Fibroblast of mammary gland (primary cell): Measurements from ENCODE around the gene CACNA2D3.

Experiments
- DNase-seq: peaks from one replicate; pipeline ENCODE4 v3.0.0-alpha.2; 2010; ENCODE audit warnings: low read depth
- H3K4me3 ChIP-seq: 2 replicates; pipeline ENCODE4 v1.5.1; 2011; ENCODE audit warnings: low read depth, mild to moderate bottlenecking, low read length, moderate library complexity; ENCODE audit not compliant: control insufficient read depth
- CTCF ChIP-seq: conservative IDR thresholded peaks from 2 replicates; pipeline ENCODE4 v1.5.1; 2011; ENCODE audit warnings: low read depth, low read length, inconsistent platforms; ENCODE audit not compliant: control insufficient read depth, insufficient read depth

CACNA2D3 gene

GRCh38 chr3:54939557-54940300 lies 817.4 kb downstream of the CACNA2D3 start:
- no peak overlapping the region for H3K4me3 ChIP-seq
- peak; percentile 68 for DNase-seq
- no peak for TF ChIP-seq CTCF

- no peak for TF ChIP-seq CTCF
- DNase-seq: no peak
Measured at GRCh38 chr3:54940971-54941370, 818.6 kb downstream of the CACNA2D3 start.

GRCh38 chr3:54941690-54942362 lies 819.5 kb downstream of the CACNA2D3 start:
- no peak for TF ChIP-seq CTCF
- H3K4me3 ChIP-seq: no peak overlapping the region
- no peak for DNase-seq

More at GRCh38 chr3:54940971-54941370, 818.6 kb downstream of the CACNA2D3 start:
- H3K4me3 ChIP-seq: no peak overlapping the region

- no peak for DNase-seq
- no peak overlapping the region for H3K4me3 ChIP-seq
- TF ChIP-seq CTCF: no peak
Measured at GRCh38 chr3:54949491-54950044, 827.2 kb downstream of the CACNA2D3 start.

- TF ChIP-seq CTCF: no peak
- no peak overlapping the region for H3K4me3 ChIP-seq
- DNase-seq: no peak
Measured at GRCh38 chr3:54950391-54951003, 828.1 kb downstream of the CACNA2D3 start.

GRCh38 chr3:54951405-54951804 lies 829.1 kb downstream of the CACNA2D3 start:
- H3K4me3 ChIP-seq: no peak overlapping the region
- DNase-seq: peak; percentile 94

More at GRCh38 chr3:54951405-54951804, 829.1 kb downstream of the CACNA2D3 start:
- TF ChIP-seq CTCF: peak; percentile 82
